Transverse colon (tissue), 4 donors: Measurements from ENCODE around the gene SLC39A11.

ENCODE experiments used
- EP300 ChIP-seq: sonication (generic); formaldehyde crosslinking; IDR thresholded peaks from one replicate; pipeline ENCODE4 v1.6.1; 2017; ENCODE audit warnings: antibody characterized with exemption, low read depth
- POLR2A ChIP-seq: fragments of 450-650 bp; IDR thresholded peaks from one replicate; pipeline ENCODE4 v1.6.1; 2016; ENCODE audit warnings: antibody characterized with exemption, mild to moderate bottlenecking, moderate library complexity
- POLR2AphosphoS5 ChIP-seq, 3 donors: sonication (generic); formaldehyde crosslinking; IDR thresholded peaks; one replicate each; pipeline ENCODE4 v1.6.1; 2016; ENCODE audit warnings: antibody characterized with exemption in 3 of 3
- TF ChIP-seq, protein P1 (sequence below), 5 experiments: fragments of 200-600 bp in 3 of 5; fragments of 450-650 bp in 2 of 5; sonication (generic) in 3 of 5; IDR thresholded peaks; 1 replicate in 2 of 5; 2 replicates in 3 of 5; pipeline ENCODE4 v1.5.1; 2016 to 2017; ENCODE audit warnings: antibody characterized with exemption in 5 of 5, inconsistent platforms in 3 of 5, mild to moderate bottlenecking in 2 of 5, moderate library complexity in 1 of 5

DNA sequence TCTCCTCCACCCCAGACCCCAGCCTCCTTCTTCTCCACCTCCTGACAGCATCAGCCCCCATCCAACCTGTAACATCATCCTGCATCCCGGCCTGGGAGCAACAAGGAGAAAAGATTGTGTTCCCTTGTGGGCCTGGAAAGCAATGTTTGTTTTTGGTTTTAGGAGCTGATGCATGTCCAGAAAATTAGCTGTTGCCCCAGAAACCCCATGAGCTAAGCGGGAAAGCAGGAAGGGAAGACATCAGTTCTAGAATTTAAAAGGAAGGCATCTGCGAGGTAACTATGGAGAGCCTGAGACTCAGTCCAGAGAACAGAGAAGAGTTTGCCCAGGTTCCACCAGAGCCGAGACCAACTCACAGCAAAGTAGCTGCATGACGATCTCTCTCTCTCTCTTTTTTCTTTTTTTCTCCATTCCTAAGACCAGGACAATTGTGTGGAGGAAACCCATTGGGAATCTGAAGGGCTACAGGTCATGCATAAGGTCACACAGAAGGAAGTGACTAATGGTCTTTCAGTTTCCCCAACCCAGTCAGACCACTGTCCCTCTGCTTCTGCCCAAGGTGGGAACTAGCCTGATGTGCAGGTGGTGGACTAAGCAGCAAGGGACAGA lies 124.4 kb downstream of the SLC39A11 start:
- TF ChIP-seq, protein P1, sequence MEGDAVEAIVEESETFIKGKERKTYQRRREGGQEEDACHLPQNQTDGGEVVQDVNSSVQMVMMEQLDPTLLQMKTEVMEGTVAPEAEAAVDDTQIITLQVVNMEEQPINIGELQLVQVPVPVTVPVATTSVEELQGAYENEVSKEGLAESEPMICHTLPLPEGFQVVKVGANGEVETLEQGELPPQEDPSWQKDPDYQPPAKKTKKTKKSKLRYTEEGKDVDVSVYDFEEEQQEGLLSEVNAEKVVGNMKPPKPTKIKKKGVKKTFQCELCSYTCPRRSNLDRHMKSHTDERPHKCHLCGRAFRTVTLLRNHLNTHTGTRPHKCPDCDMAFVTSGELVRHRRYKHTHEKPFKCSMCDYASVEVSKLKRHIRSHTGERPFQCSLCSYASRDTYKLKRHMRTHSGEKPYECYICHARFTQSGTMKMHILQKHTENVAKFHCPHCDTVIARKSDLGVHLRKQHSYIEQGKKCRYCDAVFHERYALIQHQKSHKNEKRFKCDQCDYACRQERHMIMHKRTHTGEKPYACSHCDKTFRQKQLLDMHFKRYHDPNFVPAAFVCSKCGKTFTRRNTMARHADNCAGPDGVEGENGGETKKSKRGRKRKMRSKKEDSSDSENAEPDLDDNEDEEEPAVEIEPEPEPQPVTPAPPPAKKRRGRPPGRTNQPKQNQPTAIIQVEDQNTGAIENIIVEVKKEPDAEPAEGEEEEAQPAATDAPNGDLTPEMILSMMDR (IDR thresholded peaks at IDR 0.05), result no peak
- TF ChIP-seq POLR2A (no peak), POLR2AphosphoS5 (IDR thresholded peaks at IDR 0.05) (no peak), EP300 (no peak)
